Activated T-cell treated with anti-CD3 and anti-CD28 coated beads, Interleukin-2, amount 50 U/mL, for 72 hours (primary cell): Measurements from ENCODE around the gene SMCO1. TPM values are rescaled to one million over a fixed set of nuclear protein-coding genes. Genes with fewer than 3 reads are reported as not detected.
A peak's percentile ranks its signal among the peaks of the same experiment; 100 is the strongest.
"Not testable (repeated sequence)": the region's sequence is repeated elsewhere in the genome, so short reads cannot be mapped to it uniquely, and the experiment has no call there.

Experiments
- ATAC-seq, 2 donors: fragments of 150-1000 bp; cut with Tn5 transposase; replicated peaks in 1 of 2; 2 replicates each; pipeline ENCODE4 v1.10.0; 2021; ENCODE audit warnings: moderate library complexity in 2 of 2, mild to moderate bottlenecking in 1 of 2
- DNase-seq, 2 donors: peaks; one replicate each; pipeline ENCODE4 v3.0.0; 2021 to 2022; ENCODE audit warnings: mixed read lengths in 1 of 2
- H3K27ac Mint-ChIP-seq: one replicate; pipeline ENCODE4 v1.8.0; 2022; ENCODE audit warnings: mild to moderate bottlenecking, moderate library complexity, mixed read lengths
- H3K27me3 Mint-ChIP-seq: one replicate; pipeline ENCODE4 v1.8.0; 2022; ENCODE audit warnings: low read depth, mixed read lengths
- H3K36me3 Mint-ChIP-seq, 2 donors: one replicate each; pipeline ENCODE4 v1.8.0; 2022; ENCODE audit warnings: mixed read lengths in 2 of 2, mild to moderate bottlenecking in 1 of 2; ENCODE audit not compliant: insufficient read depth in 2 of 2
- H3K4me1 Mint-ChIP-seq: one replicate; pipeline ENCODE4 v1.8.0; 2022; ENCODE audit warnings: low read depth, mixed read lengths
- H3K4me3 Mint-ChIP-seq, 2 donors: one replicate each; pipeline ENCODE4 v1.8.0; 2022; ENCODE audit warnings: mild to moderate bottlenecking in 2 of 2, mixed read lengths in 2 of 2, moderate library complexity in 2 of 2
- H3K9me3 Mint-ChIP-seq, 2 donors: one replicate each; pipeline ENCODE4 v1.8.0; 2022; ENCODE audit warnings: mixed read lengths in 2 of 2
- total RNA-seq, 2 donors: library from RNA; stranded (reverse); gene quantifications; one replicate each; pipeline ENCODE4 v1.2.3, GENCODE V29; 2022

The SMCO1 gene
- total RNA-seq, 2 donors from 2014 or later, result not detected

DNA sequence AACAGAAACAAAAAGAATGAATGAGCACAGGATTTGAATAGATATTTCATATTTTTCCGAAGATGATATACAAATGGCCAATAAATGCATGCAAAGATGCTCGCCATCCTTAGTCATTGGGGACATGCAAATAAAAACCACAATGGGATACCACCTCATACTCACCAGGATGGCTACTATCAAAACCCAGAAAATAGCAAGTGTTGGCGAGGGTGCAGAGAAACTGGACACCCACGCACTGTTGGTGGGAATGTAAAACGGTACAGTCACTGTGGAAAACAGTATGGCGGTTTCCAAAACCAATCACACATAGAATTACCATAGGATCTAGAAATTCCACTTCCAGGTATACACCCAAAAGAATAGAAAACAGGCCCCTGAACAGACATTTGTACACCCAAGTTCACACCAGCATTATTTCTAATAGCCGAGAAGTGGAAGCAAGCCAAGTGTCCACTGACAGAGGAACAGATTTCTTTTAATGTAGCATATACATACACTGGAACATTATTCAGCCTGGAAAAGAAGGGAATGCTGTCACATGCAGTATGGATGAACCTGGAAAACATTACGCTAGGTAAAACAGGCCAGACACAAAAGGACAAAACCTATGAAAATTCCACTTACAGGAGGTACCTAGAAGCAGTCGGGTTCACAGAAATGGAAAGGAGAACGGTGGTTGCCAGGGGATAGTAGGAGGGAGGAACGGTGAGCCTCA lies 15.2 kb downstream of the SMCO1 start:
- H3K27me3 Mint-ChIP-seq, result no peaks in the 10 kb centered on the region
- DNase-seq (no peak), ATAC-seq (no peak)
- H3K9me3 Mint-ChIP-seq, result no peaks in the 10 kb centered on the region
- H3K27ac Mint-ChIP-seq, result peak overlapping the region; percentile 49
- peaks cover 16 to 40% of the 10 kb centered on the region in 2 donors for H3K36me3 Mint-ChIP-seq
- peak overlapping the region; percentile 85 to 97 for H3K4me3 Mint-ChIP-seq
- peaks cover 56% of the 10 kb centered on the region for H3K4me1 Mint-ChIP-seq

DNA sequence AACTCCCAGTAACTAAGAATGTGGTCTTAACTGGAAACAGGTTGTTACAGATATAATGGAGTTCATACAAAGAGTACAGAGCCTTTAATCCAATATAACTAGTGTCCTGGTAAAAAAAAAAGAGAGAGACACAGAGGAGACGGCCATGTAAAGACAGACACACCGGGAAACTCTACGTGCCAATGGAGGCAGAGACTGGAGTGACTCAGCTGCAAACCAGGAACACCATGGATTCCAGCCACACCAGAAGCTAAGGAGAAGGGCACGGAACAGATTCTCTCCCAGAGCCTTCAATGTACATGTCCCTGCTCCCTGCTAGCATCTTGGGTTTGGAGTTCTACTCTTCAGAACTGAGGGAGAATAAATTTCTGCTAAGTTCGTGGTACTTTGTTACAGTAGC lies 16.1 kb downstream of the SMCO1 start:
- H3K27me3 Mint-ChIP-seq, result no peaks in the 10 kb centered on the region
- peaks cover 18 to 41% of the 10 kb centered on the region in 2 donors for H3K36me3 Mint-ChIP-seq
- H3K27ac Mint-ChIP-seq, result no peak overlapping the region
- no peak for ATAC-seq
- DNase-seq, result no peak
- H3K4me1 Mint-ChIP-seq, result peaks cover 55% of the 10 kb centered on the region
- H3K4me3 Mint-ChIP-seq, result peak overlapping the region; percentile 85 to 97
- no peaks in the 10 kb centered on the region for H3K9me3 Mint-ChIP-seq

GRCh38 chr3:196498297-196498696 lies 16.8 kb downstream of the SMCO1 start:
- Mint-ChIP-seq H3K36me3 (peaks cover 18 to 41% of the 10 kb centered on the region in 2 donors), H3K4me1 (peaks cover 52% of the 10 kb centered on the region), H3K27me3 (no peaks in the 10 kb centered on the region), H3K4me3 (peak overlapping the region in 1 of 2 donors; percentile 15), H3K27ac (no peak overlapping the region), H3K9me3 (no peaks in the 10 kb centered on the region)
- no peak for ATAC-seq
- DNase-seq, result no peak

DNA sequence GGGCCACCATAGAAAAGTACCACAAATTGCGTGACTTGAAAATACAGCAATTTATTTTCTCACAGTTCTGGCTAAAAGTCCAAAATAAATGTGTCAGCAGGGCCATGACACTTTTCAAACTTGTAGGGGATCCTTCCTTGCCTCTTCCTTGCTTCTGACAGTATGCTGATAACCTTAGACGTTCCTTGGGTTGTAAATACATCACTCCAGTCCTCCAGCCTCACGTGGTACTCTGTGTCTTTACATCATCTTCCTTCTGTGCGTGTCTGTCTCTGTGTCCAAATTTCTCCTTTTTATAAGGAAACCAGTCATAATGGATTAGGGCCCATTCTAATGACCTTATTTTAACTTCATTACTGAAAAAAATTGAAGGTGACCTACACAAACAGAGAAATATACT lies 19.0 kb downstream of the SMCO1 start:
- no peak for DNase-seq
- ATAC-seq, result no peak
- H3K27me3 Mint-ChIP-seq, result no peaks in the 10 kb centered on the region
- no peaks in the 10 kb centered on the region for H3K9me3 Mint-ChIP-seq
- peaks cover 11 to 34% of the 10 kb centered on the region in 2 donors for H3K36me3 Mint-ChIP-seq
- no peak overlapping the region for H3K4me3 Mint-ChIP-seq
- no peak overlapping the region for H3K27ac Mint-ChIP-seq
- H3K4me1 Mint-ChIP-seq, result peaks cover 59% of the 10 kb centered on the region

DNA sequence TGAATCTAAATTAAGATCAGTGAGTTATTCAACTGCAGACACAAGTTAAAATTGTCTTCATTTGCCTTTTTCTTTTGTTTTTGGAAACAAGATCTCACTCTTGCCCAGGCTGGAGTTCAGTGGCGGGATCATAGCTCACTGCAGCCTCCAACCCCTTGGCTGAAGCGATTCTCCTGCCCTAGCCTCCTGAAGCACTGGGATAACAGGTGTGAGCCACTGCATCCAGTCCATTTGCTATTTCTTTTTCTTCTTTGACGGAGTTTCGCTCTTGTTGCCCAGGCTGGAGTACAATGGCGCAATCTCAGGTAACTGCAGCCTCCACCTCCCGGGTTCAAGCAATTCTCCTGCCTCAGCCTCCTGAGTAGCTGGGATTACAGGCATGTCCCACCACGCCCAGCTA lies 21.9 kb downstream of the SMCO1 start:
- ATAC-seq, result no peak
- no peaks in the 10 kb centered on the region for H3K9me3 Mint-ChIP-seq
- DNase-seq, result no peak
- H3K27ac Mint-ChIP-seq, result no peak overlapping the region
- H3K27me3 Mint-ChIP-seq, result no peaks in the 10 kb centered on the region
- H3K4me3 Mint-ChIP-seq, result no peak overlapping the region
- peaks cover 5 to 16% of the 10 kb centered on the region in 2 donors for H3K36me3 Mint-ChIP-seq
- peaks cover 36% of the 10 kb centered on the region for H3K4me1 Mint-ChIP-seq

DNA sequence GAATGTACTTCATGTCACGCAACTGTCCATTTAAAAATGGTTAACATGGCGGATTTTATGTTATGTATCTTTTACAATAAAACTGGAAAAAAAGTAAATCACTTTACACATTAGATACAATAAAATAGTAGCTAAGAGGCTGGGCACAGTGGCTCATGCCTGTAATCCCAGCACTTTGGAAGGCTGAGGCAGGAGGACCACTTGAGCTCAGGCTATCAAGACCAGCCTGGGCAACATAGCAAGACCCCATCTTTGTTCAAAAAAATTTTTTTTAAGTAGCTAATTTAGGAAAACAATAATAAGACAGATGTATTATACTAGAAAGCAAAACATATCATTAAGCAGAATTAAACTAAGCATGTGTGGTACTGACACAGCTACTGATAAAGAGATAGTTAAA lies 23.1 kb downstream of the SMCO1 start:
- no peak for ATAC-seq
- no peak overlapping the region for H3K27ac Mint-ChIP-seq
- peaks cover 9 to 17% of the 10 kb centered on the region in 2 donors for H3K36me3 Mint-ChIP-seq
- no peaks in the 10 kb centered on the region for H3K27me3 Mint-ChIP-seq
- H3K4me1 Mint-ChIP-seq, result peaks cover 27% of the 10 kb centered on the region
- H3K9me3 Mint-ChIP-seq, result no peaks in the 10 kb centered on the region
- no peak for DNase-seq
- H3K4me3 Mint-ChIP-seq, result no peak overlapping the region

GRCh38 chr3:196489747-196490146 lies 25.4 kb downstream of the SMCO1 start:
- no peak overlapping the region for H3K27ac Mint-ChIP-seq
- H3K4me3 Mint-ChIP-seq, result no peak overlapping the region
- peaks cover 12% of the 10 kb centered on the region for H3K4me1 Mint-ChIP-seq
- peaks cover 9 to 12% of the 10 kb centered on the region in 2 donors for H3K36me3 Mint-ChIP-seq
- DNase-seq (no peak), ATAC-seq (no peak)
- H3K9me3 Mint-ChIP-seq, result no peaks in the 10 kb centered on the region
- H3K27me3 Mint-ChIP-seq, result no peaks in the 10 kb centered on the region

DNA sequence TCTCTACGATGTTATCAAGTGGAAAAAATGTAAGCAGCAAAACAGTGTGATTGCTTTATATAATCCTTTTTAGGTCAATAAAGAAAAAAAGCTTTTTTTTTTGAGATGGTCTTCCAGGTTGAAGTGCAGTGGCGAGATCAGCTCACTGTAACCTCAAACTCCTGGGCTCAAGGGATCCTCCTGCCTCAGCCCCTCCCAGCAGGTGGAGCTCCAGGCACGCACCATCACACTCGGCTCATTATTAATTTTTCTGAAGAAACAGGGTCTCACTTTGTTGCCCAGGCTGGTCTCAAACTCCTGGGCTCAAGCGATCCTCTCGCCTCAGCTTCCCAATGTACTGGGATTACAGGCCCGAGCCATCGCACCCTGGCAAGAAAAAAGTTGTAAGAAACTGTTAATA lies 28.9 kb downstream of the SMCO1 start:
- H3K9me3 Mint-ChIP-seq, result no peaks in the 10 kb centered on the region
- peaks cover 11 to 14% of the 10 kb centered on the region in 2 donors for H3K36me3 Mint-ChIP-seq
- no peak overlapping the region for H3K4me3 Mint-ChIP-seq
- ATAC-seq (no peak), DNase-seq (peak in 1 of 2 donors; percentile 14)
- peaks cover under 1% of the 10 kb centered on the region for H3K4me1 Mint-ChIP-seq
- H3K27ac Mint-ChIP-seq, result no peak overlapping the region
- H3K27me3 Mint-ChIP-seq, result no peaks in the 10 kb centered on the region

GRCh38 chr3:196477678-196478077 lies 37.5 kb downstream of the SMCO1 start:
- Mint-ChIP-seq H3K36me3 (peaks cover 2 to 25% of the 10 kb centered on the region in 2 donors), H3K27ac (no peak overlapping the region), H3K4me1 (no peaks in the 10 kb centered on the region), H3K27me3 (no peaks in the 10 kb centered on the region), H3K4me3 (no peak overlapping the region), H3K9me3 (no peaks in the 10 kb centered on the region)
- no peak for ATAC-seq
- DNase-seq, result no peak

DNA sequence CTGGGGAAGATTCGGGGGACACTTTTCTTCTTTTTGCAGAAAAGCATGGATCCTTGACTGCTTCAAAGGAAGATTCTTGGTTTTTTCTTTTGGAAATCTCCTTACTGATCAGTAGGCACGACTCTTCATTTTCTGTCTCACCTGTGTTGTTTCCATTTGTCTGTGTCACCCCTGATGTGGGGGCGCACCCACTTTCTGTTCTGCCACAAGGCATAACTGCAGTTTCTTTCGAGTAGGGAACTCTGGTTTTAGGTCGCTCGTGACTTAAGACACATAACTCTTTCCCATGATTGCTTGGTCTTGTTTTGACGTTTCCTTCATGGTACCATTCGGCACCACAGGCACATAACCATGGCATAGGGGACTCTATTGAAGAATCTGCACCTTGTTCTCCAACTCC lies 42.9 kb downstream of the SMCO1 start:
- ATAC-seq (no peak), DNase-seq (no peak)
- peaks cover 9% of the 10 kb centered on the region for H3K4me1 Mint-ChIP-seq
- H3K9me3 Mint-ChIP-seq, result no peaks in the 10 kb centered on the region
- H3K4me3 Mint-ChIP-seq, result no peak overlapping the region
- H3K27ac Mint-ChIP-seq, result no peak overlapping the region
- H3K27me3 Mint-ChIP-seq, result no peaks in the 10 kb centered on the region
- peaks cover 8 to 30% of the 10 kb centered on the region in 2 donors for H3K36me3 Mint-ChIP-seq

DNA sequence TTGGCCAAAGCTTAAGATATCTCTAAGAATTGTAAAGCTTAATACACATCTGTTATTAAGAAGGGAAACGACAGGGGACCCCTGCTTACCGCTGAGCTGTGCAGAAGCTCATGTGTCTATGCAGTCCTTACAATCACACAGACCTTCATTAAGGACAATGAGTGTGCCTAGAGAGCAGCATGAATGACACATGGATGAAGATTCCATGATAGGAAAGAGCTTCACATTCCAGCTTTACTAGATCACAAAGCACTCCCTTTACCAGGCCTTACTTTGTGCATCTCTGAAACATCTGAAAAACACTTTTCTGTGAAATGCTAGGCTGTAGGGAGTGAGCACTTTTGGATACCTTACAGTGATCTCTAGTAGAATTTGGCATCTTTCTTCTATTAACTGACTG lies 43.6 kb downstream of the SMCO1 start:
- Mint-ChIP-seq H3K36me3 (peaks cover 8 to 26% of the 10 kb centered on the region in 2 donors), H3K27ac (no peak overlapping the region), H3K4me1 (peaks cover 9% of the 10 kb centered on the region), H3K4me3 (no peak overlapping the region), H3K27me3 (no peaks in the 10 kb centered on the region), H3K9me3 (no peaks in the 10 kb centered on the region)
- ATAC-seq (no peak), DNase-seq (no peak)

- not testable (repeated sequence) for H3K4me3 Mint-ChIP-seq, ATAC-seq, H3K9me3 Mint-ChIP-seq, H3K27me3 Mint-ChIP-seq, DNase-seq, H3K4me1 Mint-ChIP-seq
- H3K36me3 Mint-ChIP-seq, result peaks cover 8 to 25% of the 10 kb centered on the region in 2 donors
- peak overlapping the region; percentile 85 for H3K27ac Mint-ChIP-seq
These were observed 45.0 kb downstream of the SMCO1 start for GRCh38 chr3:196470182-196470581.

DNA sequence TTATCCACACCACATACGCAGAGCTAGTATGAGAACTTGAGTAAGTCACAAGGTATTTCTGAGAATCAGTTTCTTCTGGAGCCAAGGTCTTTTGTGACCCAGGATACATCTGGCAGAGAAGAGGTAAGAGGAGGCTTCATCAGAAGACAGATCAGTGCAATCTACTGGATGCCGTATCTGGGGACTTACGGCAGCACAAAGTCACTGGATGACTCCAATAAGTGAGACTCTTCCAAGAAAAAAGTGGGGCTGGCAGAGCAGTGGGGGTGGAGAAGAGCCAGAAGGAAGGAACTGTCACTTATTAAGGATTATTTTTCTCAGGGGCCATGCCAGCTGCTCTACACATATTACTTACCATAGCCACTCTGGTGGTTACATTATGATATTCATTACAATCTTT lies 51.3 kb downstream of the SMCO1 start:
- Mint-ChIP-seq H3K9me3 (peaks cover 6 to 16% of the 10 kb centered on the region in 2 donors), H3K36me3 (peaks cover 11 to 14% of the 10 kb centered on the region in 2 donors)

DNA sequence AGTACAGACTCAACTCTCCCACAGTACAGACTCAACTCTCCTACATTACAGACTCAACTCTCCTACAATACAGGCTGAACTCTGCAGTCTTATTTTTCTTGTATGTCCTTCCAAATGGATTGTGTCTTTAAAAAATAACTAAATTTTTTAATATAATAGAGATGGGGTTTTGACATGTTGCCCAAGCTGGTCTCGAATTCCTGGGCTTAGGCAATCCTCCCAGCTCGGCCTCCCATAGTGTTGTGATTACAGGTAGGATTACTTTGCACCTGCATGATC lies 51.7 kb downstream of the SMCO1 start:
- no peak for DNase-seq
- H3K4me3 Mint-ChIP-seq, result no peak overlapping the region
- peaks cover 11 to 14% of the 10 kb centered on the region in 2 donors for H3K36me3 Mint-ChIP-seq
- H3K9me3 Mint-ChIP-seq, result peaks cover 6 to 16% of the 10 kb centered on the region in 2 donors
- H3K27ac Mint-ChIP-seq, result no peak overlapping the region
- peaks cover 15% of the 10 kb centered on the region for H3K4me1 Mint-ChIP-seq
- no peaks in the 10 kb centered on the region for H3K27me3 Mint-ChIP-seq
- no peak for ATAC-seq

More for the DNA sequence above, 51.3 kb downstream of the SMCO1 start:
- Mint-ChIP-seq H3K4me3 (no peak overlapping the region), H3K4me1 (peaks cover 15% of the 10 kb centered on the region), H3K27ac (no peak overlapping the region), H3K27me3 (no peaks in the 10 kb centered on the region)
- DNase-seq (no peak), ATAC-seq (no peak)
